HepG2 (cell line): ENCODE data around the gene AKR7A3. TPM values are rescaled to one million over a fixed set of nuclear protein-coding genes. Genes with fewer than 3 reads are reported as not detected.

Experiments
- ARID5B ChIP-seq: IDR thresholded peaks from 2 replicates; pipeline ENCODE4 v1.4.0; 2020; ENCODE audit warnings: mild to moderate bottlenecking, missing genetic modification reagents
- FOXP1 ChIP-seq, 2 experiments: fragments of 450-650 bp in 1 of 2; IDR thresholded peaks; 2 replicates each; pipeline ENCODE4 v1.6.1; 2017 to 2018; ENCODE audit warnings: antibody characterized with exemption in 1 of 2
- IKZF5 ChIP-seq: IDR thresholded peaks from 2 replicates; pipeline ENCODE4 v1.6.1; 2018; ENCODE audit warnings: missing genetic modification reagents, mild to moderate bottlenecking, missing compliant biosample characterization
- MLXIP ChIP-seq: sonication (generic); formaldehyde crosslinking; IDR thresholded peaks from 2 replicates; pipeline ENCODE4 v1.9.0; 2021; ENCODE audit warnings: missing genetic modification reagents, borderline replicate concordance
- PRDM15 ChIP-seq: sonication (generic); formaldehyde crosslinking; IDR thresholded peaks from 2 replicates; pipeline ENCODE4 v1.4.0; 2020; ENCODE audit warnings: missing genetic modification reagents
- SOX13 ChIP-seq, 3 experiments: fragments of 450-650 bp in 1 of 3; sonication (generic) in 1 of 3; formaldehyde crosslinking in 1 of 3; IDR thresholded peaks in 2 of 3; conservative IDR thresholded peaks in 1 of 3; 2 replicates each; pipeline versions ENCODE4 v1.5.0 to v1.6.1; 2016 to 2020; ENCODE audit warnings: antibody characterized with exemption in 1 of 3, mild to moderate bottlenecking in 1 of 3, missing compliant biosample characterization in 1 of 3, missing genetic modification reagents in 1 of 3, moderate library complexity in 1 of 3
- TFE3 ChIP-seq: IDR thresholded peaks from 2 replicates; pipeline ENCODE4 v1.6.1; 2016
- TSC22D2 ChIP-seq: sonication (generic); formaldehyde crosslinking; IDR thresholded peaks from 2 replicates; pipeline ENCODE4 v1.5.1; 2020; ENCODE audit warnings: missing genetic modification reagents, mild to moderate bottlenecking, borderline replicate concordance
- ZFP91 ChIP-seq: sonication (generic); formaldehyde crosslinking; IDR thresholded peaks from 2 replicates; pipeline ENCODE4 v1.9.0; 2022; ENCODE audit warnings: missing genetic modification reagents, mild to moderate bottlenecking, borderline replicate concordance
- ZNF432 ChIP-seq: sonication (generic); formaldehyde crosslinking; IDR thresholded peaks from 2 replicates; pipeline ENCODE4 v1.5.0; 2020; ENCODE audit warnings: missing genetic modification reagents, mild to moderate bottlenecking, borderline replicate concordance
- ZNF75D ChIP-seq: sonication (generic); formaldehyde crosslinking; IDR thresholded peaks from 2 replicates; pipeline ENCODE4 v1.8.1; 2023; ENCODE audit warnings: missing genetic modification reagents, mild to moderate bottlenecking, borderline replicate concordance
- polyA plus RNA-seq, 8 experiments: library from polyadenylated mRNA; depleted of rRNA in 3 of 8; stranded (reverse) in 7 of 8; unstranded in 1 of 8; fragments of >200 nt; fragmentation: Illumina TruSeq in 4 of 8; extraction: Trizol in 4 of 8; gene quantifications; 2 replicates each; pipeline versions ENCODE4 v1.2.1 to v1.2.3, GENCODE V29; 2011 to 2016; ENCODE audit warnings: low read depth in 4 of 8, missing spikeins in 1 of 8, mixed read lengths in 1 of 8; ENCODE audit not compliant: insufficient read depth in 1 of 8
- total RNA-seq, 5 experiments: library from RNA; depleted of rRNA; stranded (reverse); fragments of >200 nt; fragmentation: Illumina TruSeq; extraction: Trizol; gene quantifications; 2 replicates each; pipeline ENCODE4 v1.2.3, GENCODE V29; 2016; ENCODE audit warnings: low read depth in 1 of 5

AKR7A3 gene
- total and polyA plus RNA-seq, 2 of the 13 experiments (the other 11 are each of a cell fraction or from before 2014, with no cell fraction given), result 0.58 to 1.00 TPM

GRCh38 chr1:19250629-19251304, 37.8 kb downstream of the AKR7A3 start (continued):
- TF ChIP-seq ZFP91 (CRISPR knock-in tag), result no peak
- no peak for TF ChIP-seq ZNF75D (CRISPR knock-in tag)
- no peak for TF ChIP-seq TFE3 (CRISPR knock-in tag)
- TF ChIP-seq FOXP1 (IDR thresholded peaks at IDR 0.05), result no peak
- TF ChIP-seq FOXP1 (CRISPR knock-in tag; IDR thresholded peaks at IDR 0.05), result no peak
- TF ChIP-seq TSC22D2 (CRISPR knock-in tag), result no peak
- no peak for TF ChIP-seq ZNF432
- no peak for TF ChIP-seq ARID5B
- no peak for TF ChIP-seq PRDM15 (CRISPR knock-in tag)
- no peak for TF ChIP-seq IKZF5
- no peak for TF ChIP-seq SOX13 (IDR thresholded peaks at IDR 0.05)
- no peak for TF ChIP-seq SOX13 (CRISPR knock-in tag; conservative IDR thresholded peaks at IDR 0.05 in 1 of 2, IDR thresholded peaks at IDR 0.05 in 1 of 2)
- TF ChIP-seq MLXIP (CRISPR knock-in tag), result no peak
